Common myeloid progenitor, CD34-positive (primary cell): Measurements from ENCODE around the gene GRIK4.
A peak's percentile ranks its signal among the peaks of the same experiment; 100 is the strongest.

ENCODE experiments used
- CTCF ChIA-PET: fragments of 350-600 bp; sonication (Branson Sonifier 250); formaldehyde crosslinking; loops from one replicate; lab custom pipeline; 2021; ENCODE audit warnings: antibody characterized with exemption; lab: Charles Lee
- POLR2A ChIA-PET: fragments of 350-600 bp; sonication (Branson Sonifier 250); formaldehyde crosslinking; loops from one replicate; lab custom pipeline; 2021; ENCODE audit warnings: antibody characterized with exemption; lab: Charles Lee
- DNase-seq, 3 donors: peaks; one replicate each; pipeline versions ENCODE4 v3.0.0 to v3.0.0-alpha.2; 2013
- H3K27ac ChIP-seq, 2 experiments: 1 replicate in 1 of 2; 2 replicates in 1 of 2; pipeline ENCODE4 v1.7.0; 2013; ENCODE audit warnings: inconsistent platforms in 2 of 2, low read length in 2 of 2, mild to moderate bottlenecking in 2 of 2, low read depth in 1 of 2, moderate library complexity in 1 of 2; ENCODE audit not compliant: severe bottlenecking in 2 of 2, insufficient read depth in 1 of 2, poor library complexity in 1 of 2
- H3K27me3 ChIP-seq, 5 experiments: replicated peaks in 2 of 5; 1 replicate in 3 of 5; 2 replicates in 2 of 5; pipeline versions ENCODE4 v1.6.1 to v1.7.0; 2013; ENCODE audit warnings: low read length in 4 of 5, mild to moderate bottlenecking in 2 of 5, moderate library complexity in 2 of 5, inconsistent platforms in 1 of 5; ENCODE audit not compliant: insufficient read depth in 5 of 5, control insufficient read depth in 4 of 5
- H3K36me3 ChIP-seq, 4 experiments: 1 replicate in 2 of 4; 2 replicates in 2 of 4; pipeline versions ENCODE4 v1.6.1 to v1.7.0; 2013; ENCODE audit warnings: low read length in 3 of 4, control low read depth in 1 of 4, mild to moderate bottlenecking in 1 of 4; ENCODE audit not compliant: control insufficient read depth in 4 of 4, insufficient read depth in 4 of 4
- H3K4me1 ChIP-seq, 4 experiments: 1 replicate in 3 of 4; 2 replicates in 1 of 4; pipeline versions ENCODE4 v1.6.1 to v1.7.1; 2013; ENCODE audit warnings: low read length in 3 of 4, mild to moderate bottlenecking in 3 of 4, control low read depth in 1 of 4, inconsistent platforms in 1 of 4, moderate library complexity in 1 of 4; ENCODE audit not compliant: control insufficient read depth in 4 of 4, insufficient read depth in 4 of 4; ENCODE audit errors: control extremely low read depth in 1 of 4
- H3K4me3 ChIP-seq, 7 experiments: 1 replicate in 4 of 7; 2 replicates in 3 of 7; pipeline versions ENCODE4 v1.5.1 to v1.7.0; 2013; ENCODE audit warnings: mild to moderate bottlenecking in 7 of 7, low read length in 6 of 7, moderate library complexity in 6 of 7, inconsistent platforms in 2 of 7, low read depth in 2 of 7, control low read depth in 1 of 7; ENCODE audit not compliant: insufficient read depth in 4 of 7, control insufficient read depth in 1 of 7; ENCODE audit errors: extremely low read depth in 1 of 7
- H3K9me3 ChIP-seq, 5 experiments: 1 replicate in 4 of 5; 2 replicates in 1 of 5; pipeline versions ENCODE4 v1.6.1 to v1.7.1; 2013; ENCODE audit warnings: low read length in 4 of 5, mild to moderate bottlenecking in 2 of 5, inconsistent platforms in 1 of 5, low read depth in 1 of 5, moderate library complexity in 1 of 5; ENCODE audit not compliant: control insufficient read depth in 4 of 5, insufficient read depth in 2 of 5; ENCODE audit errors: control extremely low read depth in 1 of 5
- WGBS: methylation state at CpG from one replicate; pipeline ENCODE4 v1.1.5; 2013; ENCODE audit not compliant: insufficient coverage; 5-methylcytosine and 5-hydroxymethylcytosine counted together

GRIK4 gene

GRCh38 chr11:120712881-120713280 lies 201.3 kb downstream of the GRIK4 start:
- Histone ChIP-seq H3K9me3 (peaks cover 0 to under 1% (median under 1%) of the 10 kb centered on the region in 5 experiments), H3K27me3 (peaks cover 0 to 7% (median 5%) of the 10 kb centered on the region in 5 experiments), H3K27ac (no peak overlapping the region), H3K36me3 (no peaks in the 10 kb centered on the region), H3K4me3 (no peak overlapping the region), H3K4me1 (peaks cover 0 to 6% (median 1%) of the 10 kb centered on the region in 4 experiments)
- no peak for DNase-seq
- POLR2A ChIA-PET: no interaction called here
- 96% methylated on average over 3 of the region's 4 CpGs for WGBS
- CTCF ChIA-PET: no interaction called here

- CTCF ChIA-PET: no interaction called here
- Histone ChIP-seq H3K27me3 (peaks cover 0 to 8% (median 5%) of the 10 kb centered on the region in 5 experiments), H3K4me3 (no peak overlapping the region), H3K9me3 (no peaks in the 10 kb centered on the region), H3K36me3 (no peaks in the 10 kb centered on the region), H3K4me1 (peaks cover 0 to 6% (median 1%) of the 10 kb centered on the region in 4 experiments), H3K27ac (no peak overlapping the region)
- 81% methylated on average over 2 of the region's 5 CpGs for WGBS
- POLR2A ChIA-PET: no interaction called here
- DNase-seq: no peak
Observed at GRCh38 chr11:120713296-120713695, 201.7 kb downstream of the GRIK4 start.

GRCh38 chr11:120714438-120714837 lies 202.9 kb downstream of the GRIK4 start:
- ChIA-PET CTCF (interaction anchor here (0.9 to 1.5 kb wide), 4 partner anchors 19 to 113 kb away, joined by 3 to 4 read pairs (median 4); no protein-coding TSS in a partner anchor), POLR2A (no interaction called here)
- H3K4me3 ChIP-seq: no peak overlapping the region
- H3K36me3 ChIP-seq: no peaks in the 10 kb centered on the region
- peaks cover 0 to 12% (median 5%) of the 10 kb centered on the region in 5 experiments for H3K27me3 ChIP-seq
- peaks cover 0 to 6% (median 1%) of the 10 kb centered on the region in 4 experiments for H3K4me1 ChIP-seq
- H3K9me3 ChIP-seq: no peaks in the 10 kb centered on the region
- peak in 2 of 3 donors; percentile 2 to 20 for DNase-seq
- WGBS: 55% methylated on average over 3 of the region's 3 CpGs
- H3K27ac ChIP-seq: no peak overlapping the region

GRCh38 chr11:120715239-120715638 lies 203.7 kb downstream of the GRIK4 start:
- POLR2A ChIA-PET: interaction anchor here (0.8 kb wide), 1 partner anchor 163 kb away, joined by 3 read pairs; no protein-coding TSS in a partner anchor
- peak overlapping the region in 4 of 7 experiments; percentile 49 to 71 (median 64) for H3K4me3 ChIP-seq
- CTCF ChIA-PET: interaction anchor here (1.1 to 1.5 kb wide), 2 partner anchors 21 to 30 kb away, joined by 4 read pairs; no protein-coding TSS in a partner anchor

GRCh38 chr11:120717042-120717441 lies 205.5 kb downstream of the GRIK4 start:
- no peak overlapping the region for H3K4me3 ChIP-seq
- peaks cover 0 to 19% (median 4%) of the 10 kb centered on the region in 5 experiments for H3K27me3 ChIP-seq
- H3K36me3 ChIP-seq: no peaks in the 10 kb centered on the region
- DNase-seq: no peak
- no peak overlapping the region for H3K27ac ChIP-seq
- POLR2A ChIA-PET: no interaction called here
- WGBS: 94% methylated on average over 11 of the region's 11 CpGs
- CTCF ChIA-PET: interaction anchor here (1.3 kb wide), 1 partner anchor 15 kb away, joined by 4 read pairs; no protein-coding TSS in a partner anchor
- peaks cover 0 to 6% (median 1%) of the 10 kb centered on the region in 4 experiments for H3K4me1 ChIP-seq
- H3K9me3 ChIP-seq: peaks cover 0 to 3% (median 0%) of the 10 kb centered on the region in 5 experiments

More at GRCh38 chr11:120715239-120715638, 203.7 kb downstream of the GRIK4 start:
- Histone ChIP-seq H3K36me3 (no peaks in the 10 kb centered on the region), H3K9me3 (peaks cover 0 to 3% (median 0%) of the 10 kb centered on the region in 5 experiments), H3K4me1 (peaks cover 0 to 6% (median 1%) of the 10 kb centered on the region in 4 experiments), H3K27me3 (peaks cover 0 to 17% (median 5%) of the 10 kb centered on the region in 5 experiments), H3K27ac (no peak overlapping the region)
- 8% methylated on average over 6 of the region's 10 CpGs for WGBS
- peak; percentile 36 to 55 (median 53) for DNase-seq

- Histone ChIP-seq H3K27ac (no peak overlapping the region), H3K4me1 (peaks cover 0 to 6% (median 1%) of the 10 kb centered on the region in 4 experiments), H3K9me3 (peaks cover 0 to 3% (median 0%) of the 10 kb centered on the region in 5 experiments), H3K27me3 (peaks cover 0 to 19% (median 4%) of the 10 kb centered on the region in 5 experiments), H3K4me3 (no peak overlapping the region), H3K36me3 (no peaks in the 10 kb centered on the region)
- ChIA-PET POLR2A (no interaction called here), CTCF (no interaction called here)
- 80% methylated on average over 6 of the region's 6 CpGs for whole genome bisulfite sequencing
- no peak for DNase-seq
Observed at GRCh38 chr11:120717623-120718022, 206.1 kb downstream of the GRIK4 start.

- no peaks in the 10 kb centered on the region for H3K36me3 ChIP-seq
- ChIA-PET POLR2A (no interaction called here), CTCF (no interaction called here)
- H3K4me1 ChIP-seq: peaks cover 0 to 6% (median 1%) of the 10 kb centered on the region in 4 experiments
- 92% methylated on average over 8 of the region's 8 CpGs for WGBS
- H3K27ac ChIP-seq: no peak overlapping the region
- H3K9me3 ChIP-seq: peaks cover 0 to 3% (median 0%) of the 10 kb centered on the region in 5 experiments
- DNase-seq: no peak
- H3K4me3 ChIP-seq: no peak overlapping the region
- peaks cover 0 to 19% (median 4%) of the 10 kb centered on the region in 5 experiments for H3K27me3 ChIP-seq
Observed at GRCh38 chr11:120718171-120718570, 206.6 kb downstream of the GRIK4 start.
